Measurements from ENCODE around the gene ALLC. TPM values are rescaled to one million over a fixed set of nuclear protein-coding genes. Genes with fewer than 3 reads are reported as not detected.

ALLC gene
- total RNA-seq, 1 donor from 2014 or later, result not detected

DNA sequence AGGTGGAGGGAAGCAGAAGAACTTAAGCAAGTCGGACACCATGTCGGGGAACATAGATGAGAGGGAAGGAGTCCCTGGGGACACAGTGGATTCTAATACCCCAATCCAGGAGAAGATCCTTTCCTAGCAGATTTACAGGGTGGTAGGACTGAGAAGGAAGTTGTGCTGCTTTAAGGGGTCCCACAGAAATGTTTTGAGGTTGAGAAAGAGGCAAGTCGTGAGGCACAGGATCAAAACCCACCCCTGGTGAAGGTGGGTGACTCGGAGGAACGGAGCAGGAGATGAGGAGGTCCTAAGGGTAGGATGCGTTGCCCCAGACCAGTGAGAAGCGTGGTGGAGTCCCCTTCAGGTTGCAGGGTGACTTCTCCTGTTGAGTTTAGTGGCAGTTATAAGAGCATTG is 78.1 kb downstream of the ALLC start:
- H3K9me3 Mint-ChIP-seq, result no peaks in the 10 kb centered on the region
- TF ChIP-seq, protein P1, sequence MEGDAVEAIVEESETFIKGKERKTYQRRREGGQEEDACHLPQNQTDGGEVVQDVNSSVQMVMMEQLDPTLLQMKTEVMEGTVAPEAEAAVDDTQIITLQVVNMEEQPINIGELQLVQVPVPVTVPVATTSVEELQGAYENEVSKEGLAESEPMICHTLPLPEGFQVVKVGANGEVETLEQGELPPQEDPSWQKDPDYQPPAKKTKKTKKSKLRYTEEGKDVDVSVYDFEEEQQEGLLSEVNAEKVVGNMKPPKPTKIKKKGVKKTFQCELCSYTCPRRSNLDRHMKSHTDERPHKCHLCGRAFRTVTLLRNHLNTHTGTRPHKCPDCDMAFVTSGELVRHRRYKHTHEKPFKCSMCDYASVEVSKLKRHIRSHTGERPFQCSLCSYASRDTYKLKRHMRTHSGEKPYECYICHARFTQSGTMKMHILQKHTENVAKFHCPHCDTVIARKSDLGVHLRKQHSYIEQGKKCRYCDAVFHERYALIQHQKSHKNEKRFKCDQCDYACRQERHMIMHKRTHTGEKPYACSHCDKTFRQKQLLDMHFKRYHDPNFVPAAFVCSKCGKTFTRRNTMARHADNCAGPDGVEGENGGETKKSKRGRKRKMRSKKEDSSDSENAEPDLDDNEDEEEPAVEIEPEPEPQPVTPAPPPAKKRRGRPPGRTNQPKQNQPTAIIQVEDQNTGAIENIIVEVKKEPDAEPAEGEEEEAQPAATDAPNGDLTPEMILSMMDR (IDR thresholded peaks at IDR 0.05; ENCODE audit: unreplicated experiment), result no peak
- no peaks in the 10 kb centered on the region for H3K36me3 Mint-ChIP-seq
- no peak for DNase-seq (ENCODE audit: low spot score in 2 of 2, unreplicated experiment in 2 of 2)
- no peak overlapping the region for H3K4me3 Mint-ChIP-seq
- H3K27ac Mint-ChIP-seq, result no peak overlapping the region
- H3K27me3 Mint-ChIP-seq (ENCODE audit: low read depth), result peaks cover 59% of the 10 kb centered on the region
- H3K4me1 Mint-ChIP-seq, result no peaks in the 10 kb centered on the region

DNA sequence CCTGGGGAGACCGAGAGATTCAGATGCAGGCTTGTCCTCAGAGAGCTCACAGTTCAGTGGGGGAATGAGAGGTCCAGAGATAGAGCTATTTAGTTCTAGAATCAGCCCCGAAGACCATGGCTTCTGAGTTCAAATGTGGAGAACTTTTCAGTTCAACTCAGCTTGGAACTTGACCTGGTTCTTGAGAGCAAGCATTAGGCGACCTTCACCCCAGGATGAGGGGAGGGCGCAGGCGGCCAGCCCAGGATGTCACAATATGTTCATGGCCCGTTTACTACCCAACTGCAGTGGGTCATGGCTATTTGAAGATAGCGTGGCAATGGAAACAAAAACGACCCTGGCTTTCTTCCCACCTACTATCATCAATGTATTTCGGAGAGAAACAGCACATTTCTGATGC is 79.1 kb downstream of the ALLC start:
- Mint-ChIP-seq H3K36me3 (no peaks in the 10 kb centered on the region), H3K27me3 (ENCODE audit: low read depth) (peaks cover 53% of the 10 kb centered on the region), H3K27ac (no peak overlapping the region), H3K4me3 (no peak overlapping the region), H3K9me3 (no peaks in the 10 kb centered on the region), H3K4me1 (no peaks in the 10 kb centered on the region)
- DNase-seq (ENCODE audit: low spot score in 2 of 2, unreplicated experiment in 2 of 2), result no peak
- TF ChIP-seq, protein P1 (IDR thresholded peaks at IDR 0.05; ENCODE audit: unreplicated experiment), result no peak

DNA sequence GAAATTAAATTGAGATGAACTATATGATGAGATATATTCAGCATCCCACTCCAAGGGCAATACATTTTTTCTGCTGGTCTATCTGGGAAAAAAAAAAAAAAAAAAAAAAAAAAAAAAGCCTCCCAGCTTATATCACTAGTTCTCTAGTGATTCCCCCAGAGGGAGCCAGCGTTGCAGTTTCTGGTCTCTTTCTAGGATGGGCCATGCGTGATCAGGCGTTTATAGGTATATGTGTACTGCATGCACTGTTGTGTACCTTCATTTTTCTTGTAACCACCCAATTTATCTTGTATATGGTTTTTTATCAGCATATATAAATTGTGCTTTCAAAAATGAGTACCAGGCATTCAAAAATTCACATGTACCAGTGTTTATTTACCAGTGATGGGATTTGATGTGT is 80.5 kb downstream of the ALLC start:
- Mint-ChIP-seq H3K9me3 (no peaks in the 10 kb centered on the region), H3K36me3 (no peaks in the 10 kb centered on the region), H3K4me3 (no peak overlapping the region), H3K27ac (no peak overlapping the region), H3K4me1 (no peaks in the 10 kb centered on the region), H3K27me3 (ENCODE audit: low read depth) (peaks cover 42% of the 10 kb centered on the region)
- TF ChIP-seq, protein P1 (IDR thresholded peaks at IDR 0.05; ENCODE audit: unreplicated experiment), result no peak
- no peak for DNase-seq (ENCODE audit: low spot score in 2 of 2, unreplicated experiment in 2 of 2)

DNA sequence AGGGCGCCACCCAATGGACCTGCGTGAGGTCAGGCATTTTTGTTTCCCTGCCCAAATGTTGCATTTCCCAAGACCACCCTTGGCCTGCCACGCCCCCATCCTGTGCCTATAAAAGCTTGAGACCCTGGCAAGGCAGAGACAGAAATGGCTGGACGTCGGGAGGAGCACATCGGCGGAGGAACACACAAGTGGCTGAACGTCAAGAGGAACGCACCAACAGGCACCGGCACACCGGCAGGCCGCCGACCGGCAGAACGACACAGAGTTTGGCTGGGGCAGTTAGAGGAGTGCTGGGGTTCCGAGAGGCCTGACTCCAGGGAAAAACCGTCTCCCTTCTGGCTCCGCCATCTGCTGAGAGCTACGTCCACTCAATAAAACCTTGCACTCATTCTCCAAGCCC is 81.3 kb downstream of the ALLC start:
- no peak for DNase-seq (ENCODE audit: low spot score in 2 of 2, unreplicated experiment in 2 of 2)

DNA sequence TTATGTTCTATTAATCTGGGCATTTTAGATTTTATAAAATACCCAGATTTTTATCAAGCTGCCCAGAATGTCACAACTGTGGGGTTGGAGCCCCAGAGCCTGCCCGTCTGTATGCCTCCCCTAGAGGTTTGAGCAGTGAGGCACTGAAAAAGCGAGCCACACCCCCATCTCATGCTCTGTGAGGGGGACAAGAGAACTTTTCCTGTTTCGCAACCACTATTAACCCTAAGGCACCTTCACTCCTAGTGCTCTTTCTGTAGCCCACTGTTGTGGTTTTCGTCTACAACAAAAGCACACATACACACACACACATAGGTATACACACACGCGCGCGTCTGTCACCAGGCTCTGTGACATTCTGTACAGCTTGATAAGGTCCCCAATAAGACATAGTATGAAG is 83.4 kb downstream of the ALLC start:
- H3K27ac Mint-ChIP-seq, result no peak overlapping the region
- H3K36me3 Mint-ChIP-seq, result no peaks in the 10 kb centered on the region
- H3K27me3 Mint-ChIP-seq (ENCODE audit: low read depth), result peaks cover 30% of the 10 kb centered on the region
- no peaks in the 10 kb centered on the region for H3K9me3 Mint-ChIP-seq
- H3K4me3 Mint-ChIP-seq, result no peak overlapping the region
- TF ChIP-seq, protein P1 (IDR thresholded peaks at IDR 0.05; ENCODE audit: unreplicated experiment), result no peak
- DNase-seq (ENCODE audit: low spot score in 2 of 2, unreplicated experiment in 2 of 2), result no peak
- H3K4me1 Mint-ChIP-seq, result no peaks in the 10 kb centered on the region

More for the DNA sequence above, 81.3 kb downstream of the ALLC start:
- TF ChIP-seq, protein P1 (IDR thresholded peaks at IDR 0.05; ENCODE audit: unreplicated experiment), result no peak
- Mint-ChIP-seq H3K4me1 (no peaks in the 10 kb centered on the region), H3K27me3 (ENCODE audit: low read depth) (peaks cover 38% of the 10 kb centered on the region), H3K27ac (no peak overlapping the region), H3K4me3 (no peak overlapping the region), H3K36me3 (no peaks in the 10 kb centered on the region), H3K9me3 (no peaks in the 10 kb centered on the region)
